ENCODE results near the gene LRRC47.

The LRRC47 gene

GRCh38 chr1:3796215-3797061, at the start of gene LRRC47:
TSS of gene LRRC47 (minus strand) at chr1:3796498. CDS start at chr1:3796476, 22 bp downstream.
- peak; percentile 95 for DNase-seq (ENCODE audit: low spot score)

- DNase-seq (ENCODE audit: low spot score), result no peak
Observed at GRCh38 chr1:3842912-3843311, 46.6 kb upstream of the LRRC47 start.

- no peak for DNase-seq (ENCODE audit: low spot score)
Observed at GRCh38 chr1:3841491-3841890, 45.2 kb upstream of the LRRC47 start.

- DNase-seq (ENCODE audit: low spot score), result no peak
Observed at GRCh38 chr1:3838788-3839187, 42.5 kb upstream of the LRRC47 start.

GRCh38 chr1:3837685-3838084, 41.4 kb upstream of the LRRC47 start:
- no peak for DNase-seq (ENCODE audit: low spot score)

- no peak for DNase-seq (ENCODE audit: low spot score)
Observed at GRCh38 chr1:3837200-3837599, 40.9 kb upstream of the LRRC47 start.

GRCh38 chr1:3836421-3836820, 40.1 kb upstream of the LRRC47 start:
- DNase-seq (ENCODE audit: low spot score), result no peak

GRCh38 chr1:3834701-3835100, 38.4 kb upstream of the LRRC47 start:
- no peak for DNase-seq (ENCODE audit: low spot score)

- no peak for DNase-seq (ENCODE audit: low spot score)
Observed at GRCh38 chr1:3831689-3832088, 35.4 kb upstream of the LRRC47 start.

GRCh38 chr1:3828391-3828790, 32.1 kb upstream of the LRRC47 start:
- no peak for DNase-seq (ENCODE audit: low spot score)

- DNase-seq (ENCODE audit: low spot score), result no peak
Observed at GRCh38 chr1:3827813-3828307, 31.6 kb upstream of the LRRC47 start.

GRCh38 chr1:3825356-3825755, 29.1 kb upstream of the LRRC47 start:
- no peak for DNase-seq (ENCODE audit: low spot score)

- no peak for DNase-seq (ENCODE audit: low spot score)
Observed at GRCh38 chr1:3824650-3825049, 28.4 kb upstream of the LRRC47 start.

GRCh38 chr1:3822421-3822820, 26.1 kb upstream of the LRRC47 start:
- DNase-seq (ENCODE audit: low spot score), result no peak

GRCh38 chr1:3821908-3822307, 25.6 kb upstream of the LRRC47 start:
- DNase-seq (ENCODE audit: low spot score), result no peak

- DNase-seq (ENCODE audit: low spot score), result no peak
Observed at GRCh38 chr1:3821447-3821846, 25.1 kb upstream of the LRRC47 start.

- DNase-seq (ENCODE audit: low spot score), result no peak
Observed at GRCh38 chr1:3821004-3821403, 24.7 kb upstream of the LRRC47 start.

- DNase-seq (ENCODE audit: low spot score), result no peak
Observed at GRCh38 chr1:3820316-3820715, 24.0 kb upstream of the LRRC47 start.

GRCh38 chr1:3819771-3820200, 23.5 kb upstream of the LRRC47 start:
- no peak for DNase-seq (ENCODE audit: low spot score)

GRCh38 chr1:3817821-3818597, 21.7 kb upstream of the LRRC47 start:
- DNase-seq (ENCODE audit: low spot score), result no peak

- DNase-seq (ENCODE audit: low spot score), result no peak
Observed at GRCh38 chr1:3817138-3817740, 20.9 kb upstream of the LRRC47 start.

- no peak for DNase-seq (ENCODE audit: low spot score)
Observed at GRCh38 chr1:3816331-3817137, 20.2 kb upstream of the LRRC47 start.
